ENCODE measurements around the gene GRIP1.

- TF ChIP-seq CREB1 (CRISPR knock-in tag; IDR thresholded peaks at IDR 0.05) = no peak
- 0 out of 2 replicates have a peak, but pooled peaks have one; percentile 32 for TF ChIP-seq ETV6 (CRISPR knock-in tag; IDR thresholded peaks at IDR 0.05)
- no peak for TF ChIP-seq CTCF (IDR thresholded peaks at IDR 0.05)
- no peak for TF ChIP-seq NFYB (CRISPR knock-in tag; conservative IDR thresholded peaks at IDR 0.05; ENCODE audit: low read depth)
- no peak for TF ChIP-seq NR2C2 (CRISPR knock-in tag; IDR thresholded peaks at IDR 0.05)
These were observed 255.6 kb downstream of the GRIP1 start for GRCh38 chr12:66423266-66423665.

Data from WTC11 (cell line).